GM15510 (cell line): ENCODE measurements around the gene PTGER4.

Experiments used
- POLR2A ChIP-seq: IDR thresholded peaks from 3 replicates; pipeline ENCODE4 v1.6.1; 2011; ENCODE audit warnings: borderline replicate concordance; ENCODE audit not compliant: insufficient read length; ENCODE audit errors: extremely low read depth

Gene PTGER4

DNA sequence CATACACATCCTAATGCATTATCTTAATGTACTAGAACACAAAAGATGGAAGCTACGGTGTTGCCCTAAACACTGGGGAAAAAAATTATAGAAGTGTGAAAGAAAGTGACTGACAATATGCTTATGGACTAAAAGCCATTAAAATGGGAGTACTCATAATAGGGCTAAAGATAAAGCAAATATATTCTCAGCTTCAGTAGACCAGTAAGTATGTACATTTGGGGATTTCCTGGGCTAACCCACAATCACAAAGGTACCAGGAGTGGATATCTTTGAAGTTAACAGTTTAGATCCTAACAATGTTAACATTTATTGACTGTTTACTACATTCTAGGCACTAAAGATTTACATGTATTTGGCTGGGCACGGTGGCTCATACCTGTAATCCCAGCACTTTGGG lies 36.9 kb downstream of the PTGER4 start:
- TF ChIP-seq POLR2A = no peak

DNA sequence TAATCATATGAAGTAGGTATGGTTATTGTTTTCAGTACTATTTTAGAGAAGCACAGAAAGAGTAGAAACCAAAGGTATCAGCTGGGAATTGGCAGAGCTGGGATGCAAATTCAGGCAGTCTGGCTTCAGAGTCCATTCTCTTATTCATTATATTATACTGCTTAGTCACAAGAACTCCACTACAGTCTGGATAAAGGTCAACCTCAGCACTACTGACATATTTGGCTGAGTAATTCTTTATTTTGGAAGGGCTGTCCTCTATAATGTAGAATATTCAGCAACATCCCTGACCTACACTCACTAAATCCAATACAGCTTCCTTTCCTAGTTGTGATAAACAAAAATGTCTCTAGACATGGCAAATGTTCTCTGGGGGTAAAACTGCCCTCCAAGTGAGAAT lies 37.6 kb downstream of the PTGER4 start:
- no peak for TF ChIP-seq POLR2A

- no peak for TF ChIP-seq POLR2A
These were observed 40.4 kb downstream of the PTGER4 start for GRCh38 chr5:40720069-40720468.

DNA sequence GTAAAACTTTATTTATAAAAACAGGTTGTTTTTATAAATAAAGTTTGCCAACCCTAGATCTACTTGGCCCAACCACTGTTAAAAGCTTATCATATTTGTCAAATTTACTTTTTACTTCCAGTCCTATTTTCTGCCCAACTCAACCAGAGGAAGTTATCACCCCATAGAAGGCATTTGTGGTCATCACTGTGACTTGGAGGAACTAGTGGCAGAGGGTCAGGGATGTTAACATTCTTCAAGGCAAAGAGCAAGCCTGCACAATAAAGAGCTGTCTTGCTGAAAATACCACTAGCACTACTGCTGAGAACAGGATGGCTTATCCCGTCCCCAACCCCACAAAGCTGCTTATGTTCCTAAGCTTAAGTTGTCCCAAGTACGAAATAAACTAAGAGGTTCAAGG lies 53.7 kb downstream of the PTGER4 start:
- no peak for TF ChIP-seq POLR2A

DNA sequence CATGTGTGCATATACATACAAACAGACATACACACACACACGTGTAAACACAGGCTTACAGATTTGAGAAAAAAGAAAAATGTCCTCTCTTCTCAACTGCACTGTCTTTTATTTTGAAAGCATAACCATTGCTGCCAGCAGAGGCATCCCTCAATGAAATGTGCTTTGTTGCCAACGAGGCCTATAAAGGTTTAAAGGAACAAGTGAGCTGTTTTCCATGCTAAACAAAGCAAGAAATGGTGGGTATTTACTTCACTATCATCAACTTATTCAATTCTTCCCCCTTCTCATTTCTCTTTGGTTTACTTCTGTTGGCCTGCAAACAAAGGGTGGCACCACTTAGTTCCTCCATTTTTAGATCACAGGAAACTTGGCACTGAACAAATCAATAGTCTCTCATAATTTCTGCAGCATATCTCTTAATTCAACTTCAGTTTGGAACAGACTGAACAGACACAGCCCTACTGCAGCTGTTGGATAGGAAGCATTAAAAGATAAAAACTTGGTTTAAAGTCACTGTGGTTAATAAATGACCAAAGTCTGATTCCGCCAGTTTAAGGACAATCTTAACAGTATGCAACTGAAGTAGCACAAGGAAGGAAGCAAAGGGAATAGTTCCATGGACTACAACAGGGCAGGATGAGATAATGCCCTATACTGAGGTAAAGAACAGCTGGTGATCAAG lies 54.3 kb downstream of the PTGER4 start:
- no peak for TF ChIP-seq POLR2A

- no peak for TF ChIP-seq POLR2A
These were observed 55.3 kb downstream of the PTGER4 start for GRCh38 chr5:40734986-40735385.

DNA sequence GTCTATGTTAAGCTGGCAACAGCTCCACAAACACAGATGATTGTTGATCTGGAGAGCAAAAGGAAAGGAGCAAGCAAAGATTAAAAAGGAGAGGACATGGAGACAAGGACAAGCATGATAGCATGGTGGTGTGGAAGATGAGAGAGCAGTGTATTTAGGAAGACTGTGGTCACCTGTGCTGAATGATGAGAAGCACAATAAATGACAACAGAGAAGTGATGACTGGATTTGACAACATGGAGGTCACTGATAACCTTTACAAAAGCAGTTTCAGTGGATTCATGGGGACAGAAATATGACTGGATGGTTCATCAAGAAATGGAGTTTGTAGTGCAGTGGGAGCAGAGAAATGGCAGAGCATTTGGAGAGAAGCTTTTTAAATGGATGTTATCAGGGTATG lies 55.9 kb downstream of the PTGER4 start:
- TF ChIP-seq POLR2A = no peak

GRCh38 chr5:40736103-40736875 lies 56.6 kb downstream of the PTGER4 start:
- TF ChIP-seq POLR2A = no peak

GRCh38 chr5:40738502-40738901 lies 58.8 kb downstream of the PTGER4 start:
- TF ChIP-seq POLR2A = no peak
